Gastroesophageal sphincter (tissue), 3 donors: Measurements from ENCODE around the gene LATS2.

Experiments used
- CTCF ChIP-seq, 4 experiments: fragments of 200-600 bp in 2 of 4; fragments of 450-650 bp in 2 of 4; sonication (generic) in 1 of 4; IDR thresholded peaks; one replicate each; pipeline ENCODE4 v1.5.1; 2017 to 2019; ENCODE audit warnings: antibody characterized with exemption in 4 of 4, mild to moderate bottlenecking in 2 of 4, moderate library complexity in 2 of 4
- EP300 ChIP-seq: sonication (generic); formaldehyde crosslinking; IDR thresholded peaks from one replicate; pipeline ENCODE4 v1.6.1; 2017; ENCODE audit warnings: antibody characterized with exemption, mild to moderate bottlenecking
- POLR2A ChIP-seq, 2 donors: fragments of 450-650 bp; IDR thresholded peaks; one replicate each; pipeline ENCODE4 v1.6.1; 2017; ENCODE audit warnings: antibody characterized with exemption in 2 of 2, mild to moderate bottlenecking in 2 of 2, moderate library complexity in 1 of 2
- POLR2AphosphoS5 ChIP-seq: sonication (generic); formaldehyde crosslinking; IDR thresholded peaks from one replicate; pipeline ENCODE4 v1.6.1; 2017; ENCODE audit warnings: antibody characterized with exemption

- TF ChIP-seq POLR2AphosphoS5 (no peak), CTCF (IDR thresholded peaks at IDR 0.05) (no peak), POLR2A (IDR thresholded peaks at IDR 0.05) (no peak), EP300 (no peak)
These were observed 35.8 kb downstream of the LATS2 start for GRCh38 chr13:21025539-21025938.
